GM18907 (cell line): ENCODE data around the gene IFT88.

Experiments
- ATAC-seq: cut with Tn5 transposase; IDR thresholded peaks from one replicate; pipeline ENCODE4 v1.9.1; 2021; ENCODE audit warnings: mild to moderate bottlenecking, moderate library complexity; ENCODE audit not compliant: unreplicated experiment

The IFT88 gene

GRCh38 chr13:20711301-20712044, 144.5 kb downstream of the IFT88 start:
- ATAC-seq: no peak

GRCh38 chr13:20713014-20713376, 146.0 kb downstream of the IFT88 start:
- no peak for ATAC-seq

GRCh38 chr13:20713751-20714150, 146.8 kb downstream of the IFT88 start:
- ATAC-seq: no peak

- no peak for ATAC-seq
Observed at GRCh38 chr13:20714161-20714560, 147.2 kb downstream of the IFT88 start.

GRCh38 chr13:20714563-20715329, 147.8 kb downstream of the IFT88 start:
- no peak for ATAC-seq

- no peak for ATAC-seq
Observed at GRCh38 chr13:20715330-20715712, 148.4 kb downstream of the IFT88 start.

GRCh38 chr13:20716951-20717350, 150.0 kb downstream of the IFT88 start:
- no peak for ATAC-seq

GRCh38 chr13:20717581-20718542, 150.9 kb downstream of the IFT88 start:
- ATAC-seq: no peak

GRCh38 chr13:20718958-20719566, 152.1 kb downstream of the IFT88 start:
- no peak for ATAC-seq

- no peak for ATAC-seq
Observed at GRCh38 chr13:20719783-20720182, 152.8 kb downstream of the IFT88 start.

- no peak for ATAC-seq
Observed at GRCh38 chr13:20720499-20720898, 153.5 kb downstream of the IFT88 start.

GRCh38 chr13:20721058-20721453, 154.1 kb downstream of the IFT88 start:
- no peak for ATAC-seq

- no peak for ATAC-seq
Observed at GRCh38 chr13:20721454-20722357, 154.7 kb downstream of the IFT88 start.

- ATAC-seq: no peak
Observed at GRCh38 chr13:20727856-20728255, 160.9 kb downstream of the IFT88 start.

GRCh38 chr13:20728579-20729311, 161.8 kb downstream of the IFT88 start:
- ATAC-seq: no peak

- ATAC-seq: no peak
Observed at GRCh38 chr13:20729633-20730585, 163.0 kb downstream of the IFT88 start.

GRCh38 chr13:20738616-20739015, 171.7 kb downstream of the IFT88 start:
- ATAC-seq: no peak

- no peak for ATAC-seq
Observed at GRCh38 chr13:20740021-20740420, 173.1 kb downstream of the IFT88 start.
